GM12878 (cell line): ENCODE measurements around the gene COL13A1. TPM values are rescaled to one million over a fixed set of nuclear protein-coding genes. Genes with fewer than 3 reads are reported as not detected.

Source experiments
- ATAC-seq: fragments of 200-7000 bp; cut with Tn5 transposase; 3 replicates; pipeline ENCODE4 v1.9.1; 2020; ENCODE audit warnings: mild to moderate bottlenecking, moderate library complexity
- BruUV-seq: library from RNA; stranded (reverse); fragments of 400-500 nt; replicated peaks from 2 replicates; lab custom pipeline; 2021; lab: Mats Ljungman, UMichigan
- CTCF ChIA-PET: fragments of 300-600 bp; sonication (Branson Sonifier 250); formaldehyde crosslinking; extraction: SDS; loops from one replicate; lab custom pipeline; 2021; ENCODE audit warnings: inconsistent platforms; lab: Yijun Ruan, JAX
- POLR2A ChIA-PET: fragments of 350-600 bp; formaldehyde crosslinking; extraction: SDS; loops from one replicate; lab custom pipeline; 2021; ENCODE audit warnings: inconsistent platforms; lab: Charles Lee
- RAD21 ChIA-PET: fragments of 300-600 bp; sonication (Branson Sonifier 250); formaldehyde crosslinking; loops from one replicate; lab custom pipeline; 2023; ENCODE audit warnings: antibody characterized with exemption; ENCODE audit not compliant: unreplicated experiment; lab: Charles Lee
- SMC1A ChIA-PET: fragments of 300-600 bp; sonication (Branson Sonifier 250); formaldehyde crosslinking; loops from one replicate; lab custom pipeline; 2023; ENCODE audit not compliant: unreplicated experiment, uncharacterized antibody; lab: Charles Lee
- DNase-seq: peaks from one replicate; pipeline ENCODE4 v3.0.0-alpha.2; 2011; ENCODE audit warnings: low read depth, low spot score
- FAIRE-seq: peaks from 3 replicates; lab custom pipeline; 2011; peaks lifted over from hg19 to GRCh38; lab: Jason Lieb, UNC
- H2AFZ ChIP-seq: 2 replicates; pipeline ENCODE4 v1.6.0; 2011; ENCODE audit warnings: low read depth, low read length, control low read depth; ENCODE audit not compliant: control insufficient read depth
- H3K27ac ChIP-seq: 2 replicates; pipeline ENCODE4 v1.5.1; 2011; ENCODE audit warnings: control low read depth; ENCODE audit not compliant: control insufficient read depth, insufficient read depth
- H3K27me3 ChIP-seq, 2 experiments: replicated peaks in 1 of 2; 2 replicates each; pipeline versions ENCODE4 v1.6.0 to v1.6.1; 2011; ENCODE audit warnings: low read length in 1 of 2; ENCODE audit not compliant: control insufficient read depth in 2 of 2, insufficient read depth in 2 of 2
- H3K36me3 ChIP-seq, 2 experiments: 2 replicates each; pipeline ENCODE4 v1.5.1; 2011; ENCODE audit warnings: low read length in 1 of 2; ENCODE audit not compliant: control insufficient read depth in 2 of 2, insufficient read depth in 2 of 2
- H3K4me1 ChIP-seq: 2 replicates; pipeline ENCODE4 v1.6.1; 2011; ENCODE audit warnings: mild to moderate bottlenecking, low read length, moderate library complexity, mixed read lengths; ENCODE audit not compliant: control insufficient read depth, insufficient read depth
- H3K4me2 ChIP-seq: 2 replicates; pipeline ENCODE4 v1.6.0; 2011; ENCODE audit warnings: control low read depth; ENCODE audit not compliant: control insufficient read depth, insufficient read depth
- H3K4me3 ChIP-seq: fragments of 200-600 bp; sonication (generic); 2 replicates; pipeline ENCODE4 v1.5.1; 2016
- H3K79me2 ChIP-seq: 2 replicates; pipeline ENCODE4 v1.6.0; 2011; ENCODE audit warnings: low read length; ENCODE audit not compliant: control insufficient read depth, insufficient read depth
- H3K9ac ChIP-seq: 2 replicates; pipeline ENCODE4 v1.8.0; 2011; ENCODE audit warnings: low read length, control low read depth, mixed read lengths; ENCODE audit not compliant: control insufficient read depth, insufficient read depth
- H3K9me3 ChIP-seq: replicated peaks from 3 replicates; pipeline ENCODE4 v1.5.1; 2011; ENCODE audit warnings: mild to moderate bottlenecking, low read length; ENCODE audit not compliant: control insufficient read depth, insufficient read depth
- H4K20me1 ChIP-seq: 2 replicates; pipeline ENCODE4 v1.6.0; 2011; ENCODE audit not compliant: control insufficient read depth, insufficient read depth
- BCL11A ChIP-seq: IDR thresholded peaks from 2 replicates; pipeline ENCODE4 v1.6.1; 2011; ENCODE audit warnings: low read depth, low read length
- BRCA1 ChIP-seq: IDR thresholded peaks from 2 replicates; pipeline ENCODE4 v1.6.1; 2011; ENCODE audit warnings: low read depth, low read length, improper control_type of control experiment
- CBX5 ChIP-seq: sonication (generic); IDR thresholded peaks from 2 replicates; pipeline ENCODE4 v1.6.1; 2016; ENCODE audit warnings: low read depth, moderate library complexity, mild to moderate bottlenecking, inconsistent platforms
- CEBPZ ChIP-seq: fragments of 150-350 bp; IDR thresholded peaks from 2 replicates; pipeline ENCODE4 v1.6.1; 2016; ENCODE audit warnings: low read depth, low read length
- CHD2 ChIP-seq: IDR thresholded peaks from 2 replicates; pipeline ENCODE4 v1.6.1; 2011; ENCODE audit warnings: low read depth, low read length, improper control_type of control experiment, borderline replicate concordance
- E2F8 ChIP-seq: fragments of 450-650 bp; IDR thresholded peaks from 2 replicates; pipeline ENCODE4 v1.6.1; 2018; ENCODE audit warnings: mild to moderate bottlenecking, low read depth, moderate library complexity; ENCODE audit not compliant: partially characterized antibody
- EED ChIP-seq: sonication (generic); IDR thresholded peaks from 2 replicates; pipeline ENCODE4 v1.6.1; 2016; ENCODE audit warnings: antibody characterized with exemption, low read depth
- EP300 ChIP-seq, 2 experiments: fragments of 150-350 bp in 1 of 2; IDR thresholded peaks; 2 replicates each; pipeline ENCODE4 v1.6.1; 2011 to 2012; ENCODE audit warnings: low read depth in 2 of 2, low read length in 2 of 2, borderline replicate concordance in 1 of 2, improper control_type of control experiment in 1 of 2, inconsistent platforms in 1 of 2; ENCODE audit not compliant: control insufficient read depth in 1 of 2
- FOXM1 ChIP-seq: IDR thresholded peaks from 2 replicates; pipeline ENCODE4 v1.6.1; 2012; ENCODE audit warnings: low read depth, mild to moderate bottlenecking, inconsistent platforms, low read length, moderate library complexity
- NFYA ChIP-seq: IDR thresholded peaks from 2 replicates; pipeline ENCODE4 v1.6.1; 2011; ENCODE audit warnings: low read depth, mild to moderate bottlenecking, low read length, improper control_type of control experiment, borderline replicate concordance
- PAX8 ChIP-seq: fragments of 450-650 bp; IDR thresholded peaks from 2 replicates; pipeline ENCODE4 v1.6.1; 2017; ENCODE audit warnings: mild to moderate bottlenecking, moderate library complexity
- PKNOX1 ChIP-seq: fragments of 450-650 bp; IDR thresholded peaks from 2 replicates; pipeline ENCODE4 v1.6.1; 2016; ENCODE audit warnings: mild to moderate bottlenecking
- SMAD5 ChIP-seq: IDR thresholded peaks from 2 replicates; pipeline ENCODE4 v1.6.1; 2016; ENCODE audit warnings: antibody characterized with exemption, low read depth
- SMC3 ChIP-seq: IDR thresholded peaks from 2 replicates; pipeline ENCODE4 v1.6.1; 2011; ENCODE audit warnings: low read length, improper control_type of control experiment, borderline replicate concordance
- ZNF217 ChIP-seq: fragments of 450-650 bp; IDR thresholded peaks from 2 replicates; pipeline ENCODE4 v1.6.1; 2017; ENCODE audit warnings: antibody characterized with exemption, mild to moderate bottlenecking
- ZNF24 ChIP-seq: fragments of 450-650 bp; IDR thresholded peaks from 2 replicates; pipeline ENCODE4 v1.6.1; 2017; ENCODE audit warnings: antibody characterized with exemption, mild to moderate bottlenecking
- ZSCAN29 ChIP-seq: fragments of 450-650 bp; IDR thresholded peaks from 2 replicates; pipeline ENCODE4 v1.6.1; 2017; ENCODE audit warnings: mild to moderate bottlenecking, moderate library complexity
- WGBS: methylation state at CpG from one replicate; pipeline ENCODE4 v1.1.6; 2016; ENCODE audit warnings: low lambda C conversion rate; ENCODE audit not compliant: insufficient replicate concordance, insufficient coverage; ENCODE audit errors: missing lambda C conversion rate; 5-methylcytosine and 5-hydroxymethylcytosine counted together
- in situ Hi-C: fragments of 300-500 bp; cut with MboI; formaldehyde crosslinking; loops from 9 replicates; pipeline ENCODE4 v1.14.3; 2018; ENCODE audit warnings: mixed read lengths
- intact Hi-C: fragments of 100-400 bp; cut with micrococcal nuclease; formaldehyde crosslinking; loops from one replicate; pipeline ENCODE4 v1.14.2; 2022; ENCODE audit not compliant: unreplicated experiment
- polyA plus RNA-seq, 11 experiments: library from polyadenylated mRNA; depleted of rRNA in 4 of 11; unstranded in 6 of 11; stranded (reverse) in 5 of 11; fragments of >200 nt; fragmentation: Nextera tagmentation in 4 of 11; fragmentation: Illumina TruSeq in 1 of 11; extraction: Ambion mirVana in 4 of 11; extraction: Trizol in 1 of 11; gene quantifications; 1 replicate in 1 of 11; 2 replicates in 10 of 11; pipeline versions ENCODE4 v1.2.1 to v1.2.3, GENCODE V29; 2011 to 2016; ENCODE audit warnings: inconsistent platforms in 2 of 11, missing spikeins in 2 of 11, low read depth in 1 of 11
- total RNA-seq, 4 experiments: library from RNA; depleted of rRNA in 3 of 4; stranded (reverse); fragments of >200 nt in 3 of 4; fragmentation: Illumina TruSeq in 1 of 4; extraction: Trizol in 1 of 4; gene quantifications; 2 replicates each; pipeline versions ENCODE4 v1.2.1 to v1.2.3, GENCODE V29; 2013 to 2021

COL13A1 gene
- total and polyA plus RNA-seq, 10 of the 15 experiments (the other 5 are each of a cell fraction or from before 2014, with no cell fraction given), result 0.03 to 0.15 (median 0.05) TPM; not detected in 7

GRCh38 chr10:69815104-69815503 lies 13.4 kb downstream of the COL13A1 start:
- H3K27ac ChIP-seq, result no peak overlapping the region
- FAIRE-seq, result no peak
- WGBS, result 43% methylated on average over 6 of the region's 6 CpGs
- ChIA-PET SMC1A (no interaction called here), CTCF (interaction anchor here (0.6 to 1.3 kb wide), 3 partner anchors 14 to 1499 kb away, joined by 3 to 4 read pairs (median 4); no protein-coding TSS in a partner anchor), POLR2A (no interaction called here), RAD21 (no interaction called here)
- H2AFZ ChIP-seq, result no peak overlapping the region
- BruUV-seq, result no TSS peak
- no peak overlapping the region for H3K9ac ChIP-seq
- H3K9me3 ChIP-seq, result no peaks in the 10 kb centered on the region; the same call in 2 of the 3 replicates
- no peak for ATAC-seq
- in situ Hi-C loops, result no loop called here
- H3K4me2 ChIP-seq, result no peak overlapping the region
- no peaks in the 10 kb centered on the region for H3K79me2 ChIP-seq
- no peaks in the 10 kb centered on the region for H3K36me3 ChIP-seq
- intact Hi-C loops, result no loop called here
- no peaks in the 10 kb centered on the region for H3K4me1 ChIP-seq
- peaks cover 0 to 4% of the 10 kb centered on the region in 2 experiments; a peak in 1 of 4 replicates for H3K27me3 ChIP-seq
- no peaks in the 10 kb centered on the region for H4K20me1 ChIP-seq
- no peak overlapping the region for H3K4me3 ChIP-seq
- DNase-seq, result no peak
- TF ChIP-seq SMAD5 (no peak), FOXM1 (no peak), ZNF24 (no peak), BRCA1 (no peak), PAX8 (no peak), ZNF217 (no peak), EP300 (IDR thresholded peaks at IDR 0.05; ENCODE audit: borderline replicate concordance in 1 of 2, control insufficient read depth in 1 of 2, low read depth in 2 of 2, low read length in 2 of 2) (no peak), SMC3 (no peak), ZSCAN29 (no peak), PKNOX1 (no peak), EED (no peak), BCL11A (no peak), CHD2 (no peak), CEBPZ (no peak), E2F8 (no peak), NFYA (no peak), CBX5 (no peak)
